K562 (cell line): ENCODE data around the gene TDO2. TPM values are rescaled to one million over a fixed set of nuclear protein-coding genes. Genes with fewer than 3 reads are reported as not detected.

Source experiments
- ATAC-seq: fragments of 200-7000 bp; cut with Tn5 transposase; 3 replicates; pipeline ENCODE4 v1.9.1; 2020; ENCODE audit warnings: moderate library complexity
- BruUV-seq: library from RNA; stranded (reverse); fragments of 400-500 nt; replicated peaks from 2 replicates; lab custom pipeline; 2021; lab: Mats Ljungman, UMichigan
- CTCF ChIA-PET: fragments of 300-600 bp; formaldehyde crosslinking; extraction: SDS; loops from one replicate; lab custom pipeline; 2021; ENCODE audit warnings: low intra/inter-chr PET ratio; lab: Yijun Ruan, JAX
- POLR2A ChIA-PET: fragments of 300-600, 350-650 bp; sonication (Branson Sonifier 250); formaldehyde crosslinking; extraction: SDS; loops from one replicate; lab custom pipeline; 2021; ENCODE audit warnings: antibody characterized with exemption, inconsistent platforms; lab: Yijun Ruan, JAX
- DNase-seq, 4 experiments: peaks; one replicate each; pipeline versions ENCODE4 v3.0.0 to v3.0.0-alpha.2; 2011 to 2018; ENCODE audit warnings: low spot score in 3 of 4, mixed read lengths in 3 of 4; ENCODE audit errors: extremely low read depth in 1 of 4
- FAIRE-seq: peaks from 2 replicates; lab custom pipeline; 2011; peaks lifted over from hg19 to GRCh38; lab: Jason Lieb, UNC
- H2AFZ ChIP-seq: 2 replicates; pipeline ENCODE4 v1.6.0; 2011; ENCODE audit warnings: low read depth, low read length, control low read depth, inconsistent platforms
- H3K27ac ChIP-seq: fragments of 200-600 bp; 3 replicates; pipeline ENCODE4 v1.8.0; 2011; ENCODE audit warnings: low read depth, mild to moderate bottlenecking, control low read depth, inconsistent platforms, low read length, moderate library complexity, mixed read lengths; ENCODE audit errors: extremely low read depth
- H3K27me3 ChIP-seq, 2 experiments: fragments of 300-600 bp in 1 of 2; 2 replicates in 1 of 2; 3 replicates in 1 of 2; pipeline versions ENCODE4 v1.6.0 to v1.8.0; 2011; ENCODE audit warnings: inconsistent platforms in 2 of 2, low read length in 2 of 2, mild to moderate bottlenecking in 1 of 2, mixed read lengths in 1 of 2, moderate library complexity in 1 of 2; ENCODE audit not compliant: control insufficient read depth in 2 of 2, insufficient read depth in 2 of 2
- H3K36me3 ChIP-seq: fragments of 300-600 bp; 3 replicates; pipeline ENCODE4 v1.8.0; 2011; ENCODE audit warnings: mild to moderate bottlenecking, low read length, inconsistent platforms; ENCODE audit not compliant: control insufficient read depth, insufficient read depth
- H3K4me1 ChIP-seq, 2 experiments: fragments of 200-600 bp in 1 of 2; replicated peaks in 1 of 2; 2 replicates in 1 of 2; 3 replicates in 1 of 2; pipeline versions ENCODE4 v1.5.1 to v1.8.0; 2011; ENCODE audit warnings: inconsistent platforms in 2 of 2, low read length in 2 of 2, mild to moderate bottlenecking in 1 of 2, mixed read lengths in 1 of 2, moderate library complexity in 1 of 2; ENCODE audit not compliant: control insufficient read depth in 2 of 2, insufficient read depth in 2 of 2
- H3K4me2 ChIP-seq: 2 replicates; pipeline ENCODE4 v1.6.1; 2011; ENCODE audit warnings: low read length, control low read depth, inconsistent platforms, mixed read lengths; ENCODE audit not compliant: insufficient read depth
- H3K4me3 ChIP-seq: fragments of 200-600 bp; sonication (generic), shearing (Covaris generic); 2 replicates; pipeline ENCODE4 v1.5.1; 2016; ENCODE audit warnings: control low read depth, inconsistent platforms
- H3K79me2 ChIP-seq: fragments of 200-600 bp; 3 replicates; pipeline ENCODE4 v1.8.0; 2011; ENCODE audit warnings: low read length, inconsistent platforms; ENCODE audit not compliant: control insufficient read depth, insufficient read depth
- H3K9ac ChIP-seq, 2 experiments: 2 replicates each; pipeline versions ENCODE4 v1.6.0 to v1.6.1; 2011; ENCODE audit warnings: low read depth in 2 of 2, low read length in 2 of 2, control low read depth in 1 of 2, inconsistent platforms in 1 of 2, mild to moderate bottlenecking in 1 of 2, mixed read lengths in 1 of 2; ENCODE audit not compliant: insufficient read depth in 1 of 2
- H3K9me1 ChIP-seq: one replicate; pipeline ENCODE4 v1.6.0; 2011; ENCODE audit warnings: inconsistent platforms, mild to moderate bottlenecking, low read length, moderate library complexity; ENCODE audit not compliant: control insufficient read depth, insufficient read depth
- H3K9me3 ChIP-seq: replicated peaks from 2 replicates; pipeline ENCODE4 v1.5.1; 2011; ENCODE audit warnings: low read depth, low read length, inconsistent platforms; ENCODE audit not compliant: control insufficient read depth, insufficient read depth
- H4K20me1 ChIP-seq: replicated peaks from 2 replicates; pipeline ENCODE4 v1.6.1; 2011; ENCODE audit warnings: low read length, inconsistent platforms, mixed read lengths; ENCODE audit not compliant: control insufficient read depth, insufficient read depth
- ELF2 ChIP-seq: fragments of 250-450 bp; sonication (Bioruptor Pico); IDR thresholded peaks from 2 replicates; pipeline ENCODE4 v1.5.0; 2021; ENCODE audit warnings: mild to moderate bottlenecking
- FOSL1 ChIP-seq: fragments of 200-800 bp; sonication (Bioruptor generic); conservative IDR thresholded peaks from 2 replicates; pipeline ENCODE4 v1.6.1; 2016; ENCODE audit warnings: missing genetic modification characterization, missing compliant biosample characterization
- IRF1 ChIP-seq: sonication (generic); formaldehyde crosslinking; IDR thresholded peaks from 2 replicates; pipeline ENCODE4 v1.8.0; 2022; ENCODE audit warnings: missing genetic modification reagents, mild to moderate bottlenecking, borderline replicate concordance
- KAT8 ChIP-seq: fragments of 450-650 bp; IDR thresholded peaks from 2 replicates; pipeline ENCODE4 v1.6.1; 2016; ENCODE audit warnings: low read depth, mild to moderate bottlenecking
- NCOA1 ChIP-seq: fragments of 450-650 bp; IDR thresholded peaks from 2 replicates; pipeline ENCODE4 v1.6.1; 2016; ENCODE audit warnings: low read depth
- PRPF4 ChIP-seq: fragments of 200-400 bp; formaldehyde crosslinking; IDR thresholded peaks from one replicate; pipeline ENCODE4 v1.6.1; 2017; ENCODE audit warnings: low read length, low read depth, mild to moderate bottlenecking; ENCODE audit not compliant: insufficient read depth, poor library complexity, severe bottlenecking
- RBFOX2 ChIP-seq: fragments of 200-400 bp; formaldehyde crosslinking; IDR thresholded peaks from 2 replicates; pipeline ENCODE4 v1.6.1; 2017; ENCODE audit warnings: low read depth, mild to moderate bottlenecking, low read length, moderate library complexity
- ZMIZ1 ChIP-seq, 2 experiments: fragments of 150-350 bp in 1 of 2; IDR thresholded peaks; 2 replicates each; pipeline ENCODE4 v1.6.1; 2012 to 2016; ENCODE audit warnings: low read depth in 2 of 2, low read length in 2 of 2, mild to moderate bottlenecking in 1 of 2, moderate library complexity in 1 of 2
- ZNF263 ChIP-seq: sonication (generic); formaldehyde crosslinking; IDR thresholded peaks from 2 replicates; pipeline ENCODE4 v1.8.0; 2022; ENCODE audit warnings: mild to moderate bottlenecking, missing genetic modification reagents, borderline replicate concordance
- ZNF584 ChIP-seq: fragments of 200-800 bp; sonication (Bioruptor generic); IDR thresholded peaks from 2 replicates; pipeline ENCODE4 v1.6.1; 2016; ENCODE audit warnings: low read depth, mild to moderate bottlenecking, missing genetic modification characterization, missing compliant biosample characterization
- ZNF592 ChIP-seq: fragments of 450-650 bp; IDR thresholded peaks from 2 replicates; pipeline ENCODE4 v1.6.1; 2017; ENCODE audit warnings: antibody characterized with exemption, mild to moderate bottlenecking
- WGBS: fragments of 100-300 bp; shearing (Covaris generic); methylation state at CpG from one replicate; pipeline ENCODE4 v1.1.6; 2016; ENCODE audit warnings: low coverage, mixed read lengths; ENCODE audit not compliant: insufficient coverage; ENCODE audit errors: missing lambda C conversion rate; 5-methylcytosine and 5-hydroxymethylcytosine counted together
- in situ Hi-C: fragments of 300-500 bp; cut with MboI; formaldehyde crosslinking; loops from 4 replicates; pipeline ENCODE4 v1.15.0; 2018; ENCODE audit warnings: inconsistent platforms, mixed read lengths
- intact Hi-C: fragments of 100-400 bp; cut with micrococcal nuclease; formaldehyde crosslinking; loops from 2 replicates; pipeline ENCODE4 v1.14.2; 2022
- polyA plus RNA-seq, 8 experiments: library from polyadenylated mRNA; depleted of rRNA in 4 of 8; stranded (reverse) in 5 of 8; unstranded in 3 of 8; fragments of >200 nt; fragmentation: Nextera tagmentation in 2 of 8; fragmentation: Illumina TruSeq in 1 of 8; extraction: Ambion mirVana in 2 of 8; extraction: Trizol in 1 of 8; gene quantifications; 2 replicates each; pipeline versions ENCODE4 v1.2.1 to v1.2.3, GENCODE V29; 2011 to 2014; ENCODE audit warnings: inconsistent platforms in 1 of 8, missing spikeins in 1 of 8
- total RNA-seq, 7 experiments: library from RNA; depleted of rRNA in 6 of 7; stranded (reverse); fragments of >200 nt in 6 of 7; fragmentation: Illumina TruSeq in 2 of 7; extraction: Trizol in 2 of 7; gene quantifications; 2 replicates each; pipeline versions ENCODE4 v1.2.1 to v1.2.3, GENCODE V29; 2011 to 2021; ENCODE audit warnings: low replicate concordance in 1 of 7

The TDO2 gene
- total and polyA plus RNA-seq, 9 of the 15 experiments (the other 6 are each of a cell fraction or from before 2014, with no cell fraction given), result 0.09 to 0.65 (median 0.22) TPM; not detected in 2

- peak within 1 kb of the TSS; percentile 51 for H3K4me3 ChIP-seq
- H3K9me3 ChIP-seq, result no peaks in the 10 kb centered on the region
- intact Hi-C loops (loop anchor here (5.0 to 10.0 kb wide), 3 partner anchors 511 to 1399 kb away; partner anchors contain the start of gene PLRG1), in situ Hi-C loops (no loop called here)
- ChIA-PET POLR2A (interaction anchor here (0.6 kb wide), 2 partner anchors 221 to 1663 kb away, joined by 3 to 5 read pairs; no protein-coding TSS in a partner anchor), CTCF (no interaction called here)
- no TSS peak for BruUV-seq
- whole genome bisulfite sequencing, result 5% methylated on average over 37 of the region's 58 CpGs
- H3K79me2 ChIP-seq, result no peaks in the 10 kb centered on the region
- no peaks in the 10 kb centered on the region for H3K27me3 ChIP-seq
- peak; percentile 9 to 40 (median 22) for DNase-seq
- peak within 1 kb of the TSS; percentile 79 for H3K4me2 ChIP-seq
- peaks cover 0 to 7% of the 10 kb centered on the region in 2 experiments; a peak in 2 of 5 replicates for H3K4me1 ChIP-seq
- peak; percentile 98 for ATAC-seq
- no peaks in the 10 kb centered on the region for H3K36me3 ChIP-seq
- no peaks in the 10 kb centered on the region for H3K9me1 ChIP-seq
- FAIRE-seq, result peak; percentile 44
- no peaks in the 10 kb centered on the region for H4K20me1 ChIP-seq
- H2AFZ ChIP-seq, result peak within 1 kb of the TSS; percentile 94
- peak within 1 kb of the TSS; percentile 41 to 78; a peak in 3 of 4 replicates for H3K9ac ChIP-seq
- no peak within 1 kb of the TSS for H3K27ac ChIP-seq
- no peak for TF ChIP-seq IRF1 (CRISPR knock-in tag)
- TF ChIP-seq RBFOX2, result peak; percentile 72
- TF ChIP-seq ZMIZ1 (IDR thresholded peaks at IDR 0.05; ENCODE audit: low read depth in 2 of 2, low read length in 2 of 2), result no peak
- no peak for TF ChIP-seq ZNF263 (CRISPR knock-in tag)
- no peak for TF ChIP-seq KAT8
- TF ChIP-seq ELF2 (CRISPR knock-in tag), result no peak
- TF ChIP-seq FOSL1 (tag), result no peak
- TF ChIP-seq ZNF592, result no peak
- TF ChIP-seq NCOA1, result no peak
- TF ChIP-seq PRPF4, result no peak
- TF ChIP-seq ZNF584, result no peak
These were observed 49.9 kb downstream of the TDO2 start, which contains the start of gene CTSO for GRCh38 chr4:155953151-155954117. TSS of gene CTSO (minus strand) at chr4:155953866. CDS start at chr4:155953847, 19 bp downstream.
